A549 (cell line): ENCODE results near the gene ZNF681. TPM values are rescaled to one million over a fixed set of nuclear protein-coding genes. Genes with fewer than 3 reads are reported as not detected.

Source experiments
- ATAC-seq, 2 experiments: fragments of 200-7000 bp in 1 of 2; fragments of >200 bp in 1 of 2; cut with Nextera tagmentation in 1 of 2; cut with Tn5 transposase in 1 of 2; 3 replicates each; pipeline versions ENCODE4 v1.8.0 to v1.9.1; 2018 to 2020; ENCODE audit warnings: mild to moderate bottlenecking in 1 of 2, moderate library complexity in 1 of 2
- CTCF ChIA-PET: fragments of 300-600 bp; sonication (Branson Sonifier 250); formaldehyde crosslinking; extraction: SDS; loops from one replicate; lab custom pipeline; 2021; ENCODE audit warnings: antibody characterized with exemption, inconsistent platforms; lab: Yijun Ruan, JAX
- POLR2A ChIA-PET: fragments of 350-600 bp; formaldehyde crosslinking; extraction: SDS; loops from one replicate; lab custom pipeline; 2021; ENCODE audit warnings: antibody characterized with exemption, inconsistent platforms; lab: Yijun Ruan, JAX
- DNase-seq, 2 experiments: peaks; one replicate each; pipeline versions ENCODE4 v3.0.0 to v3.0.0-alpha.2; 2011 to 2016; ENCODE audit warnings: low read depth in 1 of 2, low spot score in 1 of 2
- FAIRE-seq: peaks from 2 replicates; lab custom pipeline; 2011; peaks lifted over from hg19 to GRCh38; lab: Jason Lieb, UNC
- H3K27ac ChIP-seq, 2 experiments: fragments of >200 bp; sonication (Bioruptor Twin); formaldehyde crosslinking; 3 replicates each; pipeline ENCODE4 v1.5.1; 2016 to 2017
- H3K4me1 ChIP-seq: fragments of >200 bp; sonication (Bioruptor Twin); formaldehyde crosslinking; 3 replicates; pipeline ENCODE4 v1.6.1; 2016
- H3K4me2 ChIP-seq: fragments of >200 bp; sonication (Bioruptor Twin); formaldehyde crosslinking; 3 replicates; pipeline ENCODE4 v1.6.1; 2016
- H3K4me3 ChIP-seq: fragments of >200 bp; sonication (Bioruptor Twin); formaldehyde crosslinking; 3 replicates; pipeline ENCODE4 v1.5.1; 2016
- H3K9me3 ChIP-seq: fragments of >200 bp; sonication (Bioruptor Twin); formaldehyde crosslinking; 3 replicates; pipeline ENCODE4 v1.6.1; 2016
- ATOH8 ChIP-seq: fragments of 250-450 bp; sonication (Bioruptor Pico); IDR thresholded peaks from 2 replicates; pipeline ENCODE4 v1.5.0; 2020; ENCODE audit warnings: low read depth, mild to moderate bottlenecking, moderate library complexity
- BCL3 ChIP-seq: fragments of >200 bp; sonication (Bioruptor Twin); formaldehyde crosslinking; IDR thresholded peaks from 3 replicates; pipeline ENCODE4 v1.6.1; 2016
- BHLHE40 ChIP-seq: IDR thresholded peaks from 2 replicates; pipeline ENCODE4 v1.6.1; 2012; ENCODE audit warnings: low read depth, low read length, inconsistent platforms
- CBX2 ChIP-seq: fragments of 200-600 bp; sonication (generic); IDR thresholded peaks from 2 replicates; pipeline ENCODE4 v1.6.1; 2016; ENCODE audit warnings: low read depth, mild to moderate bottlenecking, borderline replicate concordance
- CBX8 ChIP-seq: fragments of 200-600 bp; sonication (generic); IDR thresholded peaks from 2 replicates; pipeline ENCODE4 v1.6.1; 2016
- CHD4 ChIP-seq: fragments of 200-600 bp; sonication (generic); IDR thresholded peaks from 2 replicates; pipeline ENCODE4 v1.6.1; 2016; ENCODE audit warnings: antibody characterized with exemption, mild to moderate bottlenecking, borderline replicate concordance
- CTCF ChIP-seq: fragments of >200 bp; sonication (Bioruptor Twin); formaldehyde crosslinking; IDR thresholded peaks from 3 replicates; pipeline ENCODE4 v1.5.1; 2016
- E2F6 ChIP-seq: IDR thresholded peaks from 2 replicates; pipeline ENCODE4 v1.6.1; 2012; ENCODE audit warnings: low read depth, borderline replicate concordance
- EHMT2 ChIP-seq: fragments of 200-600 bp; sonication (generic); IDR thresholded peaks from 2 replicates; pipeline ENCODE4 v1.6.1; 2016; ENCODE audit warnings: antibody characterized with exemption, low read depth, mild to moderate bottlenecking, moderate library complexity
- FOSB ChIP-seq: fragments of 250-450 bp; sonication (Bioruptor Pico); IDR thresholded peaks from 2 replicates; pipeline ENCODE4 v1.5.0; 2020; ENCODE audit warnings: mild to moderate bottlenecking, moderate library complexity
- GATA3 ChIP-seq: IDR thresholded peaks from 2 replicates; pipeline ENCODE4 v1.6.1; 2012; ENCODE audit warnings: borderline replicate concordance
- HDAC2 ChIP-seq: fragments of 200-600 bp; sonication (generic); IDR thresholded peaks from 2 replicates; pipeline ENCODE4 v1.6.1; 2016
- HEYL ChIP-seq: fragments of 250-450 bp; sonication (Bioruptor Pico); IDR thresholded peaks from 2 replicates; pipeline ENCODE4 v1.8.0; 2021; ENCODE audit warnings: mild to moderate bottlenecking, moderate library complexity
- HOXA7 ChIP-seq: fragments of 250-450 bp; sonication (Bioruptor Pico); IDR thresholded peaks from 2 replicates; pipeline ENCODE4 v1.5.0; 2020; ENCODE audit warnings: mild to moderate bottlenecking, moderate library complexity
- JUN ChIP-seq, 2 experiments: fragments of >200 bp; sonication (Bioruptor Twin); formaldehyde crosslinking; IDR thresholded peaks; 2 replicates in 1 of 2; 3 replicates in 1 of 2; pipeline ENCODE4 v1.6.1; 2016 to 2017
- JUNB ChIP-seq: fragments of >200 bp; sonication (Bioruptor Twin); formaldehyde crosslinking; IDR thresholded peaks from 2 replicates; pipeline ENCODE4 v1.6.1; 2016
- MAX ChIP-seq: IDR thresholded peaks from 2 replicates; pipeline ENCODE4 v1.6.1; 2012
- NFE2L2 ChIP-seq: fragments of 150-350 bp; conservative IDR thresholded peaks from 2 replicates; pipeline ENCODE4 v1.6.1; 2014; ENCODE audit warnings: low read length
- NR3C1 ChIP-seq: fragments of >200 bp; sonication (Bioruptor Twin); formaldehyde crosslinking; IDR thresholded peaks from 3 replicates; pipeline ENCODE4 v1.6.1; 2017
- RARB ChIP-seq: fragments of 250-450 bp; sonication (Bioruptor Pico); IDR thresholded peaks from 2 replicates; pipeline ENCODE4 v1.8.0; 2021; ENCODE audit warnings: mild to moderate bottlenecking, moderate library complexity
- SREBF2 ChIP-seq: fragments of 450-650 bp; IDR thresholded peaks from 2 replicates; pipeline ENCODE4 v1.6.1; 2014; ENCODE audit warnings: mild to moderate bottlenecking, moderate library complexity
- TFCP2L1 ChIP-seq: fragments of 250-450 bp; sonication (Bioruptor Pico); IDR thresholded peaks from 2 replicates; pipeline ENCODE4 v1.5.0; 2021; ENCODE audit warnings: mild to moderate bottlenecking
- TP53 ChIP-seq: fragments of 250-450 bp; sonication (Bioruptor Pico); IDR thresholded peaks from 2 replicates; pipeline ENCODE4 v1.5.0; 2021; ENCODE audit warnings: mild to moderate bottlenecking, moderate library complexity
- USF2 ChIP-seq: fragments of 450-650 bp; IDR thresholded peaks from 2 replicates; pipeline ENCODE4 v1.6.1; 2014; ENCODE audit warnings: antibody characterized with exemption
- ZFP36 ChIP-seq: fragments of 450-650 bp; IDR thresholded peaks from 2 replicates; pipeline ENCODE4 v1.6.1; 2014; ENCODE audit warnings: borderline replicate concordance; ENCODE audit not compliant: partially characterized antibody
- WGBS: methylation state at CpG from one replicate; pipeline ENCODE4 v1.1.6; 2017; ENCODE audit errors: missing lambda C conversion rate; 5-methylcytosine and 5-hydroxymethylcytosine counted together
- polyA plus RNA-seq, 4 experiments: library from polyadenylated mRNA; depleted of rRNA in 3 of 4; stranded (reverse); fragments of >200 nt; fragmentation: RNase III in 1 of 4; extraction: RNeasy Plus Mini Kit Qiagen cat#74134 plus additional on column Dnase treatment in 1 of 4; gene quantifications; 2 replicates in 3 of 4; 3 replicates in 1 of 4; pipeline ENCODE4 v1.2.3, GENCODE V29; 2011 to 2017

The ZNF681 gene
- polyA plus RNA-seq, 2 of the 4 experiments (the other 2 are of a cell fraction) = 0.01 to 0.03 TPM

GRCh38 chr19:23792784-23793183, 34.1 kb upstream of the ZNF681 start:
- POLR2A ChIA-PET = no interaction called here
- DNase-seq = no peak
- no peak for FAIRE-seq

GRCh38 chr19:23790641-23791488, 32.2 kb upstream of the ZNF681 start:
- Histone ChIP-seq H3K4me1 (no peaks in the 10 kb centered on the region), H3K4me2 (no peak overlapping the region), H3K9me3 (peaks cover 23% of the 10 kb centered on the region; the same call in 2 of the 3 replicates), H3K27ac (no peak overlapping the region)
- FAIRE-seq (no peak), DNase-seq (no peak)
- CTCF ChIA-PET = no interaction called here
- WGBS = 9% methylated on average over 17 of the region's 17 CpGs
- TF ChIP-seq RARB (CRISPR knock-in tag) (no peak), CTCF (no peak), NR3C1 (no peak), HEYL (CRISPR knock-in tag) (no peak), USF2 (no peak), ATOH8 (CRISPR knock-in tag) (no peak), BHLHE40 (no peak), CBX2 (no peak), HOXA7 (CRISPR knock-in tag) (no peak), BCL3 (no peak), FOSB (CRISPR knock-in tag) (no peak), CHD4 (no peak)
- TF ChIP-seq, all 56 proteins: peak for 0
- ATAC-seq = no peak
- POLR2A ChIA-PET = no interaction called here
- no peak overlapping the region for H3K4me3 ChIP-seq

More at GRCh38 chr19:23792784-23793183, 34.1 kb upstream of the ZNF681 start:
- 60% methylated on average over 5 of the region's 5 CpGs for WGBS
- H3K4me3 ChIP-seq = no peak overlapping the region
- no peak for TF ChIP-seq CTCF
- no peak for TF ChIP-seq EHMT2
- no peak for TF ChIP-seq MAX
- TF ChIP-seq BCL3 = no peak
- no peak for TF ChIP-seq HDAC2
- TF ChIP-seq SREBF2 = no peak
- TF ChIP-seq E2F6 = no peak
- no peak for TF ChIP-seq TP53 (CRISPR knock-in tag)
- no peak for TF ChIP-seq CBX8
- TF ChIP-seq JUN (IDR thresholded peaks at IDR 0.05) = no peak
- no peak for TF ChIP-seq ZFP36
- no peak for TF ChIP-seq JUNB
- TF ChIP-seq TFCP2L1 (CRISPR knock-in tag) = no peak
- no peak for TF ChIP-seq BHLHE40
- no peak for TF ChIP-seq GATA3
- TF ChIP-seq NFE2L2 = no peak
- no peaks in the 10 kb centered on the region for H3K4me1 ChIP-seq
- H3K4me2 ChIP-seq = no peak overlapping the region
- CTCF ChIA-PET = interaction anchor here (0.7 kb wide), 2 partner anchors 34 to 401 kb away, joined by 3 read pairs; partner anchors contain the start of gene ZNF681
- no peak for ATAC-seq
- H3K27ac ChIP-seq = no peak overlapping the region
- H3K9me3 ChIP-seq = peaks cover 23% of the 10 kb centered on the region; the same call in 2 of the 3 replicates
